ENCODE measurements around the gene ZHX3. TPM values are rescaled to one million over a fixed set of nuclear protein-coding genes. Genes with fewer than 3 reads are reported as not detected.

ZHX3 gene, protein sequence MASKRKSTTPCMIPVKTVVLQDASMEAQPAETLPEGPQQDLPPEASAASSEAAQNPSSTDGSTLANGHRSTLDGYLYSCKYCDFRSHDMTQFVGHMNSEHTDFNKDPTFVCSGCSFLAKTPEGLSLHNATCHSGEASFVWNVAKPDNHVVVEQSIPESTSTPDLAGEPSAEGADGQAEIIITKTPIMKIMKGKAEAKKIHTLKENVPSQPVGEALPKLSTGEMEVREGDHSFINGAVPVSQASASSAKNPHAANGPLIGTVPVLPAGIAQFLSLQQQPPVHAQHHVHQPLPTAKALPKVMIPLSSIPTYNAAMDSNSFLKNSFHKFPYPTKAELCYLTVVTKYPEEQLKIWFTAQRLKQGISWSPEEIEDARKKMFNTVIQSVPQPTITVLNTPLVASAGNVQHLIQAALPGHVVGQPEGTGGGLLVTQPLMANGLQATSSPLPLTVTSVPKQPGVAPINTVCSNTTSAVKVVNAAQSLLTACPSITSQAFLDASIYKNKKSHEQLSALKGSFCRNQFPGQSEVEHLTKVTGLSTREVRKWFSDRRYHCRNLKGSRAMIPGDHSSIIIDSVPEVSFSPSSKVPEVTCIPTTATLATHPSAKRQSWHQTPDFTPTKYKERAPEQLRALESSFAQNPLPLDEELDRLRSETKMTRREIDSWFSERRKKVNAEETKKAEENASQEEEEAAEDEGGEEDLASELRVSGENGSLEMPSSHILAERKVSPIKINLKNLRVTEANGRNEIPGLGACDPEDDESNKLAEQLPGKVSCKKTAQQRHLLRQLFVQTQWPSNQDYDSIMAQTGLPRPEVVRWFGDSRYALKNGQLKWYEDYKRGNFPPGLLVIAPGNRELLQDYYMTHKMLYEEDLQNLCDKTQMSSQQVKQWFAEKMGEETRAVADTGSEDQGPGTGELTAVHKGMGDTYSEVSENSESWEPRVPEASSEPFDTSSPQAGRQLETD
- 10 to 100 TPM; 19.7 to 28.7 (median 25.3) TPM for polyA plus RNA-seq (ENCODE audit: insufficient read length in 4 of 4)

DNA sequence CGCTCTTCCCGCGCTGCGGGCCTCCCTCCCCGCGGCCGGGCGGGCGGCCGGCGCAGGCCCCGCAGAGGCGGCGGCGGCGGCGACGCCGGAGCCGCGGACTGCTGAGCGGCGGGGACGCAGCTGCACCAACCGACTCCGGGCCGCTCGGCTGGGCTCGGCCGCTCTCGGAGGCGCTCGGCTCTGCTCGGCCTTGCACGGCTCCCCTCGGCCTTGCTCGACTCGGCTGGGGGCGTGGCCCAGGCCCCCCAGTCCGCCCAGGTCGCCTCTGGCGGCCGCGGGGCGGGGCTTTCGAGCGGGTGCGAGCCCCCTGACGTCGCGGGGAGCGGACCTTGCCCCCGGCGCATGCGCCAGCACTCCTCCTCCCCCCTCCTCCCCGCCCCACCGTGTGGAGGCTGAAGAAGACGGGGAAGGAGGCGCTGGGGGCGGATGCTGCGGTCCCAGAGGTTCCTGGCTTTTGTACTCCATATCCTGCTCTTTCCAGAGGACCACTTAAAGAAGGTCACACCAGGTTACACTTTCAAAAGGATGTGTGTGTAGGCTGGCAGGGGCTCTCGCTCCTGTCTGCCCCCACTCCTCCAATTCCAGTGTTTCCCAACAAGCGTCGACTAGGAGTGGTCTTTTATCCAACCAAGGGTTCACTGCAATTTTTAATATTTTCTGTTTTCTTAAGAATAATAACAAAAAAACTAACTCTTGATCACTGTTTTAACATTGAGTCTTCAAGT is at the start of gene ZHX3:
TSS of gene ZHX3 (minus strand) at position 186 of the 725 bp plus-strand sequence. CDS start 112,815 bp downstream, outside the sequence.
- peak; percentile 93 to 95 (median 93) for DNase-seq (ENCODE audit: low read depth in 4 of 4, low spot score in 3 of 4)

DNA sequence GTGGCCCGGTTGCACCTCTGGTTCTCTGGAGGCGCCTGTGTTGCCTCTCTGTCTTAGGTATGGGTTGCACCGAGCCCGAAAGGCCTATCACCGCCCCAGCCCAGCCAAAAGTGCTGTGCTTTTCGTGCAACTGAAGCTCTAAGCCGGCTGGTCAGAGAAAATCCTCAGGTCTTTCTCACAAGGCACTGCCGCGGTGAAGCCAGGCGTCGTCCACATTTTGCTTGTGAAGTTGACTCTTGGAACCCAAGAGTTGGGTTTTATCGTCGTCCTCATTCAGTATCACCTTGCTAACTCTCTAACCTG is 49.8 kb upstream of the ZHX3 start:
- DNase-seq (ENCODE audit: low read depth in 4 of 4, low spot score in 3 of 4) = no peak

DNA sequence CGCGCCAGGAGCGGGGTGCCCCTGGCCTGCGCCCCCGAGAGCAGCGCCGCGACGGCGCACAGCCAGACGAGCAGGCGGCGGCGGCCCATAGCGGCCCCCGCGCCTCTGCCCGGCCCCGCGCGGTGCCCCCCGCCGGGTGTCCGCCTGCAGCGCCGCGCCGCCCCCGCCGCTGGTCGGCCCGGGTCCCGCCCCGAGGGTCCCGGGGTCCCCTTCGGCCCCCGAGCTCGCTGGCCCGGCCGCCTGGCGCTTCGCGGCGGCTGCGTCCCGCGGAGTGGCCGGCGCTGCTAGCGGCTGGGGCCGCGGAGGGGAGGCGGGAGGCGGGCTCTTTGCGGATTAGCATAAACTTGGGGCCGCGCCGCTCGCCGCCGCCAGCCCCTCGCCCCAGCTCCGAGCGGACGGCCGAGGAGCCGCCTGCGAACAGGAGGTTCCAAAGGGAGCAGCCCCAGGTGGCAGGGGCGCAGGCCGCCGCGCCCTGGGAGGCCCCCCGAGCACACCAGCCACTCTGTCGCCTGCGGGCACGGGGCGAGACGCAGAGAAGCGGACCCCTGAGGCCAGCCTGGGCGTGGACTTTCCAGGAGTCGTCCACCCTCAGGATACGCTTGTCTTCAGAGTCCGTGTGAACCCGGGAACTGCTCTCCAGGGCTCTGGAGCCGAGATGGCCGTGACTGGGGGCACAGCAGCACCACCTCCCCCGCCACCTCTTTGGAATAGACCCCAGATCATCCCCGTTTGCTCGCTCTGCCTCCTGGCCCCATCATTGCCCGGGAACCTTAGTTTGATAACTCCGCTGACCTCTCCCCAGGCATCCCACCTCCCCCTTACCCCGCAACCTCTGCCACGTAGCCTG is 49.2 kb upstream of the ZHX3 start, which contains the start of gene EMILIN3:
TSS of gene EMILIN3 (minus strand) at position 273 of the 847 bp plus-strand sequence. CDS start at position 89, 184 bp downstream.
- no peak for DNase-seq (ENCODE audit: low read depth in 4 of 4, low spot score in 3 of 4)

DNA sequence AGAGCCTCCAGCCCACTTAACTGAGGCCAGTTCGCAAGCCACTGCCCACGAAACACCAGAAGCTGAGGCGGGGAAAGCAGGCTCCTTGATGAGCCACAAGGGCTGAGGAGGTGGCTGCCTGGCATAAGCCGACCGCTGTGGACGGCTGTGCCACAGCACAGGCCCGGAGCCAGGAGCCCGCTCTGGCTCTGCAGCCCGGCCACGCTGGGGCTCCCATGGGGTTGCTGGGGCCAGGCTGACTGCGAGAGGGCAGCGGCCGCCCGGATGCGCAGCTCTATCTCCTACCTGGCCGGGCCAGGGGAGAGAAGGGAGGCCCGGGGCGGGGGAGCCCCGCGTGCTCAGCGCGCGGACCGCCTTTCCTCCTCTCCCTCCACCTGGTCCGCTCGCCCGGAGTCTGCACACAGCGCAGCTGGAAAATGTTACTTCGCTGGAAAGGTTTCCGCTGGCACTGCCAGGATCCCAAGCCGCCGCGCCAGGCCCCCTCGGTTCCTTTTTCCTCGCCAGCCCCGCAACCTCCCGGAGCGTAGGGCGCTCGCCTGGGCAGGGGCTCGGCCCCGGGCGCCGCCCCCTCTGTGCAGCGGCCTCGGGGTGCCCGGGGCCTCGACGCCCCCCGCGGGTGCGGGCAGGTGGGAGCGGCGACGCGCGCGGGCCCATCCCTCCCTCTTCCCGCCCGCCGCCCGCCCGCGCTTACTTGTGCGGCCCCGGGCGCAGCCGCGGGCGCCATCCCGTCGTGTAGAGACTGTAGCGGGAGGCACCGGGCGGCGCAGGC is 48.4 kb upstream of the ZHX3 start:
- no peak for DNase-seq (ENCODE audit: low read depth in 4 of 4, low spot score in 3 of 4)

DNA sequence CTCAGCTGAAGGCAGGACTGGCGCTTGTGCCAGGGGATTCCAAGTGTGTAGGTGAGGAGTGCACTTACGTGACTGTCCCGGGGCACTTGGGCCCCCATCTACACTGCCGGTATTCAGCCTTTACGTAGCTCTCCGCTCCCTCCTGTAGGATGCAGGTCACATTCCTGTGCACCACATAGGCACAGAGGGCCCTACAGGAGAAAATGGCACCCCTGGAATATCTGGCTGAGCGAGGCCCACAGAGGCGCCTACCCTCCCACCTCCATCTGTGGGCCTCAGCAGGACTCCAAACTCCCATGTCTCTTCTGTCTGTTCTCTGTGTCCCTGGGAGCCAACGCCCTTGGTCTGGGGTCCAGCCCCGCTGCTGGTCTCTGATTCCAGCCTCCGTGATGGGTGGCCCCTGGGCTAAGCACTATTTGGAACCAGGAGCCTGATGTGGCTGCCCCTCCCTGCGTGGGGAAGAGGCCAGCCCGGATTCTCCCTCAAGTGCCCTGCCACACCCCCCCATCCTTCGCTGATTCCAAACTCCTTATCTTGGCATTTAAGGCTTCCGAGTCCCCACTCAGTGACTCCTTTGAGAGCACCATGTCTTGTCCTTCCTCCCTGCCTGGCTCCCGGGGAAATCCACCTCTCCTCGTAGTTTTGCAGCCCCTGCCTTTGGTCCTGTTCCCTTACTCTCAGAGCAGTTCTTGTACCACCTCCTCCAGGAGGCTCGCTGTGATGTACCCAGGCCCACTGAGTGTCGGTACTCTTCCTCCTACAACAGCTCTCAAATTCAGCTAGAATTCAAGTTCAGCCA is 47.6 kb upstream of the ZHX3 start:
- DNase-seq (ENCODE audit: low read depth in 4 of 4, low spot score in 3 of 4) = no peak

DNA sequence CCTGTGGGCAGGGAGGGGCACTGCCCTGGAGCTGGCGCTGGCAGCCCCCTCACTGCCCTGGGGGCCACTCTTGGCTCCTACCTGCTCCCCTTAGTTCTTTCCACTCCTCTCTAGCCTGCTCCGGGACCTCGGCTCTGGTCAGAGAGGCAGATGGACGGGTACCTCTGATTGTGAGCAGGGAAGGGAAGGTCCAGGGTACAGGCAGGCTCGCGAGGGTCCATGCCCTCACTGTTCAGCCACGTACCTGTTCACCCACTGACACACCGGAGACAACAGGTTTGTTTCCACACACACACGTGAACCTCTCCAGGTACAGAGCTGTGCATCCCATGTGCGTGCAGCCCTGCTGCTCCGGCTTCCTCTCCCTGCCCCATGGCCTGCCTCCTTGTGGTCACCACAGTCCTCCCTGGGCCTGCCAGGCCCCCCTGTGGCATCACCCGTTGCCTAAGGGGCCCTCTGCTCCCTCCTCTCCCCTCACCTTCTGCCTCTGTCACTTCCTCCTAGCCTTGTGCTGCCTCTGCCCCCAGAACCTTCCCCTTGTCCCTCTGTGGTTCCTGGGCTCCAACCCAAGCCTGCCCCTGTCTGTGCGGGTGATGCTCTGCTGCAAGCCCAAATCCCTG is 46.8 kb upstream of the ZHX3 start:
- DNase-seq (ENCODE audit: low read depth in 4 of 4, low spot score in 3 of 4) = no peak

DNA sequence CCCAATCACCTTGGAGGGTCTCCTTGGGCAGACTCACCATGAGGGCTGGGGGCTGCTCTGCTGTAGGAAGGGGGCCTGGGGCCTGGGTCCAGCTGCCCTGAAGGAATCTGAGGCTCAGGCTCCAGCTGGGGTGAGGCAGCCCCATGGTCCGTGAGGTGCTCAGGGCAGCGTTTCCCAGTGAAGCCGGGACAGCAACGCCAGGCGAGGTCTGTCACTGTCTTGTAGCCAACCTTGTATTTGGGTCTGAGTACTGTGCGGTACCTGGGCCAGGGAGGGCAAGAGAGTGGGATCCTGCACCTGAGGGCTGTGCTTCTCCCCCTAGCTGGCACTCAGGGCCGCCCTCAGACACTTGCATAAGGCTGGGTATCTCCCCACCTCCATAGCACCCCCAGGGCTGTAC is 46.1 kb upstream of the ZHX3 start:
- no peak for DNase-seq (ENCODE audit: low read depth in 4 of 4, low spot score in 3 of 4)

DNA sequence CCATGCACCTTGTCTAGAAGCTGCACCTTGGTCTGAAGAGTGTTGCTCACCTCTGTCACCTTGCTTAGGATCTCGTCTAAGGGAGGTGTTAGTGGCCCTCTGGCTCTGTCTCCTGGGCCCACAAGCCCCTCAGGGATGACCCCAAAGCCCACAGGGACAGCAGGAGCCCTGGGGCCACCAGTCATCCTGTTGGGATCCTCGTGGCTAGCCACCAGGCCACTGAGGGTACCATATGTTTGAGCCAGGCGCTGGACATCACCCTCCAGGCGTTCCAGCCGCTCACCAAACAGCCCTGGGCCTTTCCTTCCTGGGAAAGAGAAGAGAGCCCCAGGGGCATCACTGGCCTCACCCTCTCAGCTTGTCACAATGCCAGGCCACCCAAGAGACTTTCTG is 45.2 kb upstream of the ZHX3 start:
- DNase-seq (ENCODE audit: low read depth in 4 of 4, low spot score in 3 of 4) = no peak

DNA sequence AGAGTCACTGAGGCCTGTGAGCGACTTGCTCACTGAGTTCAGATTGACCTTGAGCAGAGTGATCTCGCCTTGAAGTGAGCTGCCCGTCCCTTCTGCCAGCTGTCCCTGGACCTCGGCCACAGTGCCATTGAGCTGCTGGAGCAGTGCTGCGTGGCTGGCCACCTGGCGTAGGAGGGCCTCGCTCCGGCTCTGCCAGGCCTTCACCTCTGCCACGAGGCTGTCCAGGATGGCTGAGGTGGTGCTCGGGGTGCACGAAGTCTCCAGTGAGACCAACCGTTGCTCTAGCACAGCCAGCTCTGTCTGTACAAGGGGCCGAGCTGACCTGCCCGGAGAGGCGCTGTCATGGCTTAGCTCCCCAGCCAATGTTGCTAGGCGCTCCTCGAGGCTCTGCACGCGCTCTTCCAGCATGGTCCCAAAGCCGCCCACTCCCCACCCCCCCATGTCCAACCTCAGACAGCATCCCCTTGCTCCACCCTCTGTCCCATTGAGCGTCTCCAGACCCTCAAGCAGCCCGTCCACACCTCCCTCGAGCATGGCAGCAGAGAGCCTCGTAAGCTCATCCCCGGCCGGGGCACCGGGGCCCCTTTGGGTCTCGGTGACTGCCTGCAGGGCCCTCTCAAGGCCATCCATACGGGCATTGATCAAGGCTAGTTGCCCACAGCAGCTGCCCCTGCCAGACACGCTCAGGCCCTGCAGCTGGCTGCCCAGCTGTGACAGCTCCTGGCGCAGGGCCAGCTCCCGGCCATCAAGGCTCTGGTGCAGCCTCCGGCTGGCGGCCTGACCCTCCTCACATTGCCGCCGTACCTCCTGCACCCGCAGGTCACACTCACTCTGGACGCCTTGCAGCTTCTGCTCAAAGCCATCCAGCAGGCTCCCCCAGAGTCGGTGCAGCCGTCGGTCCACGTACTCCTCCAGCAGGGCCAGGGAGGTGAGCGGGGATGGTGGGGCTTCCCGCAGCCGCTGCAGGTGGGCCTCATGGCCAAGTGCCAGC is 44.5 kb upstream of the ZHX3 start:
- no peak for DNase-seq (ENCODE audit: low read depth in 4 of 4, low spot score in 3 of 4)

DNA sequence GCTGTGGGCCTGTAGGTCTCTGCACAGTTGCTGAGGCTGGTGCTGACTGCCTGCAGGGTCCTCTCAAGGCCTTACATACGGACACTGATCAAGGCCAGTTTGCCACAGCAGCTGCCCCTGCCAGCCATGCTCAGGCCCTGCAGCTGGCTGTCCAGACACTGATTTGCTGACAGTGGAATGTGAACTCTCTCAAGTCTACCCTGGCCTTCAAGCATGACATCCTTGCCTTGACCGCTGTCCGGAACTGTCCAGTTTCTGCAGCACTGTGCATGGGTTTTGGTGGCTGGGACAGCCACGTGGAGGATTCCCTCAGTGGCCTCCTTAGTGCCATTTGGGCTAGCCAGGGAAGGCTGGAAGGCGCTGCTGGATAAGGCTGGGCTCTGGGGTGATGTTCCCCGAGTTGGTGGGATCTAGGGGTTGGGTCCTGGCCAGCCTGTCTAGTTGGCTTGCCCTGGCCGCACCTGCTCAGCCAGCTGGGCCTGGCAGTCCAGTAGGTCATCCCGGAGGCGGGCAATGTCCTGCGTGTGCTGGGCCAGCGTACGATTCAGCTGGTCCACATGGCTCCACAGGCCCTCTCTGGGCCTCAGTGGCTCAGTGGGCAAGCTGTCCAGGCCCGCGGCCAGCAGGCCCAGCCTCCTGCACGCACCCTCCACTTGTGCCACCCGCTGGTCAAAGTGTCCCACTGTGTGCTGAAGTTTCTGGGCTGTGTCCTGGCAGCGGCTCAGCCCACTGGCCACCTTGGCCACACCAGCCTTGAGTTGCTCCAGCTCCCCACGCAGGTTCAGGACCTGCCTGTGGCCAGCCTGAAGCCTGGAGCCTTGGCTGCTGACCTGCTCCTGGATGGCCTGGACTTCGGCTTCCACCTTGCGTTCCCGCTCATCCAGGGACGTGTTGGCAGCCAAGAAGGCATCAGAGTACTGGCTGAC is 43.6 kb upstream of the ZHX3 start:
- DNase-seq (ENCODE audit: low read depth in 4 of 4, low spot score in 3 of 4) = no peak

DNA sequence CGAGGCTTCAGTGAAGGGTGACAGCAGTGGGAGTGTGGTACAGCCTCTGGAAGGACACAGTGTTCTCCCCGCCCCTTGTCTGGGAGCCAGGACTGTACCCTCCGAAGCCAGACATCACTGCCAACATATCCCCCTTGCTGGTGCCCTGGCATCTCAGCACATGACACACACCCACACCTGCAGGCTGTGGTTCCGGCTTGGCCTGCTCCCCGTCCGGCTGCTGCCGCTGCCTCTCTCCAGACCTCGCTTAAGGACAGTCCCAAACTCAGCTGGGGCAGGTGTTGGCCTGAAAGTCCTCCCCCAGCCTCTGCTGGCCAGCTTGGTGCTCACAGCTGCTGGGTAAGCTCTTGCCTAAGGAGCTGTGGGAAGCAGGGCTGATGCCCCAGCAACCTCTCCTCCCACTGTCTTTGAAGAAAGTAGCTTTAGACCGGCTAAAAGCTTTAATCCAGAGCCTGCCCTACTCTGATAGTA is 42.0 kb upstream of the ZHX3 start:
- DNase-seq (ENCODE audit: low read depth in 4 of 4, low spot score in 3 of 4) = no peak

DNA sequence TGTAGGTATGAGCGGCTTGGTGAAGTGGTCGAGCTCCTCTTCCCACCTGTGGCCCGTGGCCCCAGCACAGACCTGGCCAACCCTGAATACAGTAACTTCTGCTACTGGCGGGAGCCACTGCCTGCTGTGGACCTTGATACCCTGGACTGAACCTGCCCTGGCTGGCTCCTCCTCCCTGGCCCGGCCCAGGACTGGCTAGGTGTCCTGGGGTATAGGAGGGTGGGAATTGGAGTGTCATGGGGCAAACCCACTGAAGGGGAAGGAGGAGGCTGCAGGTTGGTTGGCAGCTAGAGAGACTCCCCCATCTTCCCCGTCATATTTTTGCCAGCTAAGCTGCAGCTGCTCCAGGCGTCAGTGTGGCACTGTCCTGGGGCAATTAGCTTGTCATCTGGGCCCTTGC is 41.2 kb upstream of the ZHX3 start:
- DNase-seq (ENCODE audit: low read depth in 4 of 4, low spot score in 3 of 4) = no peak

DNA sequence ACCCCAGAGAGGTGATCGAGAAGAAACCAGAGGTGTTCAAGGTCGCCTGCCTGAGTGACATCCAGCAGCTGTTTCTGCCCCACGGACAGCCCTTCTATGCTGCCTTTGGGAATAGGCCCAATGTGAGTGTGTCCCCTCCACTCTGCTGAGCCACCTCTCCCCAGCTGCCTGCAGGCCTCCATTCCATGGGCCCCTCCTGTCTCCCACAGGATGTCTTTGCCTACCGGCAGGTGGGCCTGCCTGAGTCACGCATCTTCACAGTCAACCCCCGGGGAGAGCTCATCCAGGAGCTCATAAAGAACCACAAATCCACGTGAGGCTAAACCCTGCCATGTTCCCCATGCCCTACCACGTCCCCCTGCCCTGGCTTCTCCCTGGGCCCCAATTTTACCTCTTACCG is 40.7 kb upstream of the ZHX3 start:
- no peak for DNase-seq (ENCODE audit: low read depth in 4 of 4, low spot score in 3 of 4)

DNA sequence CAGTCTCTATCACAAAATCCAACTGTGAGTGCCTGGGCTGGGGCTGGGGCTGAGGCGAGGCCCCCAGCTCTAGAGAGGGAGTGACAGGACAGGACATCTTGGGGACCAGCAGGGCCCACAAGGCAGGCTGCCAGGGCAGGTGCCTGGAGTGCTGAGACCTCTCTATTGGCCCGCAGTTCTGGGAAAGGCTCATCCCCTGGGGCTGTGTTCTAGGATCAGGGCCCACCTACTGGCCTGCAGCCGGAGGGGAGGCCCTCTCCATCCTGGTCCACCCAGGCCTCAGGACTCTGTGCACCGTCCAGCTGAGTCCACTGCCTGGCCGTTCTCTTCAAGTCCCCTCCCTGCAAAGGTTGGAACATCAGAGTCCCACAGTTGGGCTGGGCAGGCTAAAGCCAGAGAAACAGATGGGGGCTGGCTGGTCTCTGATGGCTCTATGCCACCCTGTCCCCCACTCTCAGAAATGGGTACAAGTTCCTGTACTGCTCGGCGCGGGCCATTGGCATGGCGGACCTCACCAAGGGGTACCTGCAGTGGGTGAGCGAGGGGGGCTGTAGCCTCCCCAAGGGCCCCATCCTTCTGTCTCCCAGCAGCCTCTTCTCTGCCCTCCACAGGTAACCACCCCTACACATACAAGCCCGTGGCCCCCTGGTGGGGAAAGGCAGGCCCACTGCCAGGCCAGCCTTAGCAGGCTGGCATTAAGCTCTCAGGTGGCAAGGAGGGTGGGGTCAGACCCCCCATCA is 40.1 kb upstream of the ZHX3 start:
- DNase-seq (ENCODE audit: low read depth in 4 of 4, low spot score in 3 of 4) = no peak

DNA sequence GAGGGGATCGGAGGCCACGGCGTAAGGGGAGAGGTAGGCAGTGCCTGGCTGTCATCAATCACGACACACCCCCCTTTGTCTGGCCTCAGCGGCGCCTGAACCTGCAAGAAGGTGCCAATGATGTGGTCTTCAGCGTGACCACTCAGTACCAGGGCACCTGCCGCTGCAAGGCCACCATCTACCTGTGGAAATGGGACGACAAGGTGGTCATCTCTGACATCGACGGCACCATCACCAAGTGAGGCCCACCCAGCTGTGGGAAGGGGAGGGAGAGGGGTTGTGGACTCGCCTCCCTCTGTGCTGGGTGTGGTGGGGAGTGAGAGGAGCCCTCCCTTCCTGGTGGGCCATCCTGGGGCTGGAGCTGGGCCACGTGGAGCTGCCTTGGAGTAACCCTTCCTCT is 39.4 kb upstream of the ZHX3 start:
- no peak for DNase-seq (ENCODE audit: low read depth in 4 of 4, low spot score in 3 of 4)

Data from right renal pelvis (tissue), 4 donors.